ENCODE results near the gene SYDE2. TPM values are rescaled to one million over a fixed set of nuclear protein-coding genes. Genes with fewer than 3 reads are reported as not detected.
A peak's percentile ranks its signal among the peaks of the same experiment; 100 is the strongest.

The SYDE2 gene
- total and polyA plus RNA-seq, 9 of the 15 experiments (the other 6 are each of a cell fraction or from before 2014, with no cell fraction given) = 0.39 to 8.7 (median 4.5) TPM

- Histone ChIP-seq H3K4me2 (ENCODE audit: insufficient read depth, low read length) (no peak overlapping the region), H2AFZ (ENCODE audit: low read depth, low read length) (peak overlapping the region; percentile 66)
- intact Hi-C loops (cut with micrococcal nuclease) = no loop called here
These were observed 28.8 kb upstream of the SYDE2 start for GRCh38 chr1:85229574-85230097.

GRCh38 chr1:85228972-85229371, 28.2 kb upstream of the SYDE2 start:
- no peaks in the 10 kb centered on the region for H3K9me1 ChIP-seq (ENCODE audit: control insufficient read depth, insufficient read depth, low read length)
- H3K36me3 ChIP-seq (ENCODE audit: control insufficient read depth, insufficient read depth, low read length) = no peaks in the 10 kb centered on the region
- no peak overlapping the region for H3K4me3 ChIP-seq
- TF ChIP-seq HMGXB4 (CRISPR knock-in tag; IDR thresholded peaks at IDR 0.05) (no peak), BDP1 (IDR thresholded peaks at IDR 0.05; ENCODE audit: insufficient read depth, insufficient read length) (no peak), DMBX1 (CRISPR knock-in tag; IDR thresholded peaks at IDR 0.05; ENCODE audit: borderline replicate concordance) (no peak), ZNF79 (CRISPR knock-in tag; IDR thresholded peaks at IDR 0.05; ENCODE audit: low read depth) (no peak), NR3C1 (CRISPR knock-in tag; IDR thresholded peaks at IDR 0.05) (no peak), ZC3H8 (IDR thresholded peaks at IDR 0.05) (no peak)
- POLR2A ChIA-PET = interaction anchor here (0.7 kb wide), 1 partner anchor 38 kb away, joined by 3 read pairs; no protein-coding TSS in a partner anchor
- peaks cover 7 to 21% of the 10 kb centered on the region in 2 experiments for H3K4me1 ChIP-seq (replicated peaks in 1 of 2; ENCODE audit: control insufficient read depth in 2 of 2, insufficient read depth in 2 of 2, low read length in 2 of 2)
- FAIRE-seq (no peak), DNase-seq (ENCODE audit: extremely low read depth in 1 of 4, low spot score in 3 of 4) (no peak), ATAC-seq (no peak)
- in situ Hi-C loops (cut with MboI) = no loop called here
- WGBS (ENCODE audit: insufficient coverage, low coverage, missing lambda C conversion rate) = 84% methylated on average over 1 of the region's 1 CpG
- intact Hi-C loops (cut with micrococcal nuclease) = no loop called here
- H4K20me1 ChIP-seq (replicated peaks; ENCODE audit: control insufficient read depth, insufficient read depth, low read length) = no peaks in the 10 kb centered on the region
- no peaks in the 10 kb centered on the region for H3K9me3 ChIP-seq (replicated peaks; ENCODE audit: control insufficient read depth, insufficient read depth, low read depth, low read length)
- no peak overlapping the region for H3K9ac ChIP-seq (ENCODE audit: insufficient read depth in 1 of 2, low read depth in 2 of 2, low read length in 2 of 2)
- BruUV-seq (replicated peaks) = no TSS peak
- no peaks in the 10 kb centered on the region for H3K79me2 ChIP-seq (ENCODE audit: control insufficient read depth, insufficient read depth, low read length)
- no peak overlapping the region for H3K27ac ChIP-seq (ENCODE audit: extremely low read depth, low read depth, low read length)
- CTCF ChIA-PET (ENCODE audit: low intra/inter-chr PET ratio) = no interaction called here
- no peaks in the 10 kb centered on the region for H3K27me3 ChIP-seq (ENCODE audit: control insufficient read depth in 2 of 2, insufficient read depth in 2 of 2, low read length in 2 of 2)
- no peak overlapping the region for H3K4me2 ChIP-seq (ENCODE audit: insufficient read depth, low read length)
- H2AFZ ChIP-seq (ENCODE audit: low read depth, low read length) = peak overlapping the region; percentile 66; the same call in 1 of the 2 replicates

More at GRCh38 chr1:85229574-85230097, 28.8 kb upstream of the SYDE2 start:
- no peaks in the 10 kb centered on the region for H3K36me3 ChIP-seq (ENCODE audit: control insufficient read depth, insufficient read depth, low read length)
- H3K9ac ChIP-seq (ENCODE audit: insufficient read depth in 1 of 2, low read depth in 2 of 2, low read length in 2 of 2) = no peak overlapping the region
- no peaks in the 10 kb centered on the region for H3K9me3 ChIP-seq (replicated peaks; ENCODE audit: control insufficient read depth, insufficient read depth, low read depth, low read length)
- no peak overlapping the region for H3K27ac ChIP-seq (ENCODE audit: extremely low read depth, low read depth, low read length)
- H4K20me1 ChIP-seq (replicated peaks; ENCODE audit: control insufficient read depth, insufficient read depth, low read length) = no peaks in the 10 kb centered on the region
- H3K79me2 ChIP-seq (ENCODE audit: control insufficient read depth, insufficient read depth, low read length) = no peaks in the 10 kb centered on the region
- 45% methylated on average over 6 of the region's 6 CpGs for WGBS (ENCODE audit: insufficient coverage, low coverage, missing lambda C conversion rate)
- ChIA-PET POLR2A (interaction anchor here (0.6 to 1.9 kb wide), 4 partner anchors 10 to 60 kb away, joined by 3 to 14 read pairs (median 5); no protein-coding TSS in a partner anchor), CTCF (ENCODE audit: low intra/inter-chr PET ratio) (no interaction called here)
- no peaks in the 10 kb centered on the region for H3K9me1 ChIP-seq (ENCODE audit: control insufficient read depth, insufficient read depth, low read length)
- TF ChIP-seq SPI1 (IDR thresholded peaks at IDR 0.05; ENCODE audit: borderline replicate concordance, low read depth, low read length) (peak; percentile 54; the same call in 1 of the 2 replicates), ELF1 (tag; IDR thresholded peaks at IDR 0.05) (peak; percentile 38; the same call in 1 of the 2 replicates), TFAM (CRISPR knock-in tag; conservative IDR thresholded peaks at IDR 0.05) (no peak), RAD51 (IDR thresholded peaks at IDR 0.05; ENCODE audit: borderline replicate concordance, low read depth) (peak; percentile 39; the same call in 1 of the 2 replicates), CHD4 (IDR thresholded peaks at IDR 0.05; ENCODE audit: insufficient read depth, insufficient replicate concordance, low read depth, low read length, poor library complexity, severe bottlenecking) (no peak)
- in situ Hi-C loops (cut with MboI) = no loop called here
- FAIRE-seq = no peak
- ATAC-seq = peak; percentile 54
- no peak overlapping the region for H3K4me3 ChIP-seq
- H3K4me1 ChIP-seq (replicated peaks in 1 of 2; ENCODE audit: control insufficient read depth in 2 of 2, insufficient read depth in 2 of 2, low read length in 2 of 2) = peaks cover 7 to 15% of the 10 kb centered on the region in 2 experiments
- no TSS peak for BruUV-seq (replicated peaks)
- H3K27me3 ChIP-seq (ENCODE audit: control insufficient read depth in 2 of 2, insufficient read depth in 2 of 2, low read length in 2 of 2) = no peaks in the 10 kb centered on the region
- no peak for DNase-seq (ENCODE audit: extremely low read depth in 1 of 4, low spot score in 3 of 4)
